ENCODE measurements around the gene ZBTB25. TPM values are rescaled to one million over a fixed set of nuclear protein-coding genes. Genes with fewer than 3 reads are reported as not detected.

ZBTB25 gene
- total RNA-seq, 1 donor from 2014 or later, result 3.4 TPM

GRCh38 chr14:64515053-64515452, 11.4 kb upstream of the ZBTB25 start:
- no peak for DNase-seq

- no peak for DNase-seq
Observed at GRCh38 chr14:64513271-64513670, 9.6 kb upstream of the ZBTB25 start.

DNA sequence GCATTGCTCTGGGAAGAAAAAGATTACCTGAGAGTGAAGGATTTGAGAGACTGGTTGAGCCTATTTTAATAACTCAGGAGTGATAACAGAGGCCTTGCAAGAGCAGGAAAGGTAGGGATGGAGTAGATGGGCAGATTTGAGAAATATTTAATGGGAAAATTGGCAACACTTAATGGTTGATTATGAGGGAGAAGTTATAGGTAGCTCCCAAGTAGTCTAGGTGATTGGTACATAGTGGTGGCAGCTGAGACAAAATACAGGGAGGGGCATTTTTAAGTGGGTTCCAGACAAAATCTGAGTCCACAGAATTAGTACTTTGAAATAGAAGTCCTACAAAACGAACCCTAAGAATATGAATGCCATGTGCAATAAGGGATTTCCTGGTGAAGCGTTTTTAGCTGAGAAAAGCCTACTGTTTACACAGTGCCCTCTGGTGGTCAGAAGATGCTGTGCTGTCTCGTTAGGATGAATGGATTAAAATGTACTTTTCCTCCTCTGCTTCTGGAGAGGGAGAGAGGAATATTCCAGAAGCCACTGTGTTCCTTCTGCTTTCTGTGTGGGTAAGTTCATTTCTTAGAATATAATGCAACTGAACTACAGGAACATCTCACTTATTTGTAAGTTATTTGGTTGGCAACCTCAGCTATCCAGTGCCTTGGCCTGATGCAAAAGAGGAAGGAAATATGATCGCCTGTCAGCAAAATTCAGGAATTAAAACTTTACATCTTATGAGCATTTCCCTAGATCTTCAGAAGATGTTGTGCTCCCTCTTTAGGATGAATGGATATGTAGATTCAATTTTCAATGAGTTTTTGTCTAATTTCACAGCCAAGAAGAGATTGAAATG, 7.4 kb upstream of the ZBTB25 start:
- DNase-seq, result peak; percentile 85

DNA sequence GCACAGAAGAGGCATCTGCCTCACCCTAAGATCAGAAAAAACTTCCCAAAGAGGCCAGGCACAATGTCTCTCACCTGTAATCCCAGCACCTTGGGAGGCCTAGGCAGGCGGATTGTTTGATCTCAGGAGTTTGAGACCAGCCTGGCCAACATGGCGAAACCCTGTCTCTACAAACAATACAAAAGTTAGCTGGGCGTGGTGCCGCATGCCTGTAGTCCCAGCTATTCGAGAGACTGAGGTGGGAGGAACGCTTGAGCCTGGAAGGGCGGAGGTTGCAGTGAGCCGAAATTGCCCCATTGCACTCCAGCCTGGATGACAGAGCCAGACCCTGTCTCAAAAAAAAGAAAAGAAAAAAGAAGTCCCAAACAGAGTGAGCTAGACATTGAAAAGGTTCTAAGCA, 5.4 kb upstream of the ZBTB25 start:
- no peak for DNase-seq

- no peak for DNase-seq
Observed at GRCh38 chr14:64508215-64508776, 4.7 kb upstream of the ZBTB25 start.

DNA sequence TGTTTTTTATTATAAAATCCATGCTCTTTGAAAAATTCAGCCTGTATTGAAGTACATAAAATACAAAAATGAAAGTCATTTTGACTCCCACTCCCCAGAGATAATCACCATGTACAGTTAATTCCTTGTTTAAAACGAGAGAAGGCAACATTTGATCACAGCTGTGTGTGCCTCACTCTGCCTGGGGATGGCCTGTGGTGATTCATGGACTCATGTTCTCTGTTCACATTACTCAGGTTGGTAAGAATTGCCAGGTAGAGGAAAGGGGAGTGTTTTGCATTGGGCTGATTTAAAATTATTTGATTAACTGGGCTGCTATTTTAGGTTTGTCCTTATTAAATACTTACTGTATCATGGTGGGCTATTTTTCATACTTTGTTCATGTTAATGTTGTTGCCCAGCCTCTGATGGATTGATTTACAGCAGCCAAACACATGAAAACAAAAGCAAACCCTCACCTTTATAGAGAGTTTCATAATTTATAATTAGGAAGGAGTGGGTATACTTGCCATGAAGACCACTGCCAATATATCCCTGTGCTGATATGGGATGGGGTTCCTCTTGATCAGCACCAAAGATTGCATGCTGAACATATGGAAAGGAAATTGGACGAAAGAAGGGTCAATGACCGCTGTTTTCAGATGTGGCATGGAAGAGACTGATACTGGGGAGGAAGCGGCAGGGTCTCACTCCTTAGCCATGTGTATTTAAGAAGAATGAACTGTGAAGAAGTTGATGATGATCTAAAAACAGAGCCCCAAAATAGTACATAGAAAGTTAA, 3.9 kb upstream of the ZBTB25 start:
- peak; percentile 36 for DNase-seq

GRCh38 chr14:64506721-64507120, 3.1 kb upstream of the ZBTB25 start:
- DNase-seq, result no peak

DNA sequence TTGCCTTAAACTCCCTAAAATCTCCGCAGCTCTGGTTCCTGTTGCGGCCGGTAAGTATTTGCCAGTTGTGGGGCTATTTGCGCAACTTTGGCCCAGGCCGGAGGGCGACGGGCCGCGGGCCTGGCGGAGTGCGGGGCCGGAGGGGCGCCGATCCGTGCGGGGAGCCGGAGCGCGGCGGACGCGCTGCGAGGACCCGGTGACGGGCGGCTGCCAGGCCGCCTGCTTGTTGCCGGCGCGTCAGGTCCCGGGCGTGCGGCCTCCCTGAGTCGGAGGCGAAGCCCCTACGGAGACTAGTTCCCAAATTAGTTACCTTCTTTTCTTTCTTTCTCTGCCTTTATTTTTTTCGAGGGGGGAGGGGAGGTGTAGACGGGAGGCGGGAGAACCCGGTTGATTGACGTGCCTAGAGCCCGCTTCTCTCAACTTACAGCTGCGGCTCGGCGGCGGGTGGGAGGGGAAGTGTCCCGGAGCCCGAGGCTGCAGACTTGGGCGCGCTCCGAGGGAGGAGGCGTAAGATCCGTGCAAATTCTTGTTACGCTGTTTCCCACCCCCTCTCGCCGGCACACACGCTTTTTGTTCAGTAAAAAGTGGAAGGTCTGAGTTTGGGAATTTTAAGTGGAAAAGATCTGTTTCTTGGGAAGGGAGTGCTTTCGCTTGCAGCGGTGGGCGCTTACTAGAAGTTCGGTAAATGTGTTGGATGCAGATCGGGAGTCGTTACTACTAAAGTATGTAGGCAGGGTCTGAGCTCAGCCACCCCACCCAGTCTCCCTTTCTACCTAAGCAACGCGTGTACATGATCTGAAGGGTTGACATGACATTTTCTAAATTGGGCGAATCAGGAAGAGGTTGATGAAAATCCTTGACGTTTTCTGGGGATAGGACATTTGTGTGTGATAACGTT, 1.5 kb upstream of the ZBTB25 start:
- peak; percentile 86 for DNase-seq

GRCh38 chr14:64504310-64504896, 765 bp upstream of the ZBTB25 start, which contains the start of gene ZBTB1:
Gene ZBTB1, plus strand, starts transcription at chr14:64504770. Its CDS starts 16,735 bp downstream, at chr14:64521505.
- peak; percentile 88 for DNase-seq

DNA sequence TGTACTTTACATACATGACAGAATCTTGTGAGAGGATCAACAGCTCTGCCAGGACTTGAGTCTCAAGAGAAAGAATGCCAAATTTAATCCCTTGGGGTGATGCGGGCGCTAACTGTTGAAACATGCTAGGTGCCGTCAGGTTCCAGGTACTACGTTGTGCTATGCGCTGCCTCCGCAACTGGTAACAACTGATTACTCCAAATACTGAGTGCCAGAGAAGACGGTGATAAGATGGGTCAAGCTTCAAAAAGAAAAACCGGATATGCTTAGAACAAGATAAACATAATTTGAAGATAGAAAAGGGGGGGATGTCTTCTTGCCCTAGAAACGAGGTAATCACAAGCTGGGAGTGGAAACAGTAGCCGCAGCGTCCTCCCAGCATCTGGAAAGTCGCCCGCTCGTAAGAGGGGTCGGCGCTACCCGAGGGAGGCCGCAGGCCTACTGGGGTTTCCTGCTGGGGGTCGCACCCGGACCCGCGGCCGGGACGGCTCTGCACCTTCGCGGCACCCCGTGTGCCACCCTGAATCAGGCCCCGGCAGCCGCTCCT, 678 bp downstream of the ZBTB25 start:
- peak; percentile 44 for DNase-seq

DNA sequence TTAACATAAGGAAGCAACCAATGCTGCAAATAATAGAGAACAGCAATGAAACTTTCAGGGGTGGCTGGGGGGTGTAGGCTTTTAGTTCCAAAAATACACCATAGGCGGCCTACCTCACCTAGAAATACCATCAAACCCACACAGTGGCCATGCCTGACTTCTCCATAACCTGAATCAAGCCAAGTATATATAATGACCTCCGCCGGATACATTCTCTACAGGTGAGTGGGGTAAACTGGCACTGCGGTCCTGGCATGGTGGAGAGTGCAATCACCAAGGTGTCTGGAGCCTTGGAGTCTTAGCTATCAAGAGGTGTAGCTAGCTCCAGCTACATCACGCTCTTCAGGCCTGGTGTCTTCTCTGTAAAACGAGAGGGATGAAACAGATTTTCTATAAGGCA, 1.2 kb downstream of the ZBTB25 start:
- DNase-seq, result no peak

DNA sequence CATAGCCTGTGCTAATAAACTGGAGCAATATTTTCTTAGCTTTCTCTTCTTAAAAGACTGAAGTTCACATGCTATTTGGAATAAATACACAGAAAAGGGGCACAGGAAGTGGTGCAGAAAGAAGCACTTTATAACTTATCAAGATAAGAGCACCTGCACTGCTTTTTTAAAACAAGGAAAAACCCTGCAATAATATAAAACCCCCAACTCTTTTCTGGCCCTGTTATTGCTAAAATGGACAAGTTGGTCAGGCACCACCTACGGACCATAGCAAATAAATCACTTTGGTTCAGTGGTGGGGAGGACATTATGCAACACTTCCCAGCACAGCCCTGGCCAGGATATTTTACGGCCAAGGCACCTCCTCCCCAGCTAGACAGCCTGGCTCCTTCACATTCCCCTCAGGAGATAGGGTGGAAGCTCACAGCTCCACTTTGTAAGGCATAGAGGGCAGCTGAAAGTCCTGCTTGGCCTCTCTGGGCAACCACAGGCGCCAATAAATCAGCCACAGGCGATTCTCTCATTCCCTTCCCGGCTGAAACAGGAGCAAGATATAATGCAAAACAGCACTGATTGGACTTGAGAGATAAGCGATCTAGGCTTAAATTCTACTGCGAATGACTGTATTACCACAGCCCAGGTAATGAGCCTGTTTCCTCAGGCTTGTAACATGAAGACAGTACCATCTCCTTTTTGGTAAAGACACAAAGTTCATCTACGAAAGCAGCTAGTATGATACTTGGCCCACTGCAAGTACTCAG, 2.0 kb downstream of the ZBTB25 start:
- peak; percentile 48 for DNase-seq

GRCh38 chr14:64500088-64500487, 3.5 kb downstream of the ZBTB25 start:
- DNase-seq, result no peak

- DNase-seq, result no peak
Observed at GRCh38 chr14:64496764-64497163, 6.9 kb downstream of the ZBTB25 start.

GRCh38 chr14:64495252-64495651, 8.4 kb downstream of the ZBTB25 start:
- DNase-seq, result no peak

GRCh38 chr14:64493455-64493854, 10.2 kb downstream of the ZBTB25 start:
- DNase-seq, result no peak

- no peak for DNase-seq
Observed at GRCh38 chr14:64491637-64492036, 12.0 kb downstream of the ZBTB25 start.

GRCh38 chr14:64488590-64489099, 15.0 kb downstream of the ZBTB25 start:
- no peak for DNase-seq

GRCh38 chr14:64478634-64479250, 24.9 kb downstream of the ZBTB25 start:
- DNase-seq, result peak; percentile 57

DNA sequence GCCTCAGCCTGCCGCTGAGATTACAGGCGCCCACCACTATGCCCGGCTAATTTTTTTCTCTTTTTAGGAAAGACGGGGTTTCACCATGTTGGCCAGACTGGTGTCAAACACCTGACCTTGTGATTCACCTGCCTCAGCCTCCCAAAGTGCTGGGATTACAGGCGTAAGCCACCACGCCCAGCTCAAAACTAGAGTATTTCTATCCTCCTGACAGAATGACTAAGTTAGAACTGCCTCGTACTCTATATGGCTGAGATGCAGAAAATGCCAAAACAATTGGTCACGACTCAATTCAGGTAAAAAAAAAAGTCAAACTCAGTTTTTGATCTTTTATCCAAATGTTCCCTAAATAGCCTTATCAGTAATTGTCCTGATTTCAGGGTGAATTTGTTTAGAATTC, 27.2 kb downstream of the ZBTB25 start:
- DNase-seq, result no peak

Measured in dermis blood vessel endothelial cell (primary cell).